HT-29 (cell line): ENCODE data around the gene TYW5. TPM values are rescaled to one million over a fixed set of nuclear protein-coding genes. Genes with fewer than 3 reads are reported as not detected.
"Not testable (repeated sequence)": the region's sequence is repeated elsewhere in the genome, so short reads cannot be mapped to it uniquely, and the experiment has no call there.

ENCODE experiments used
- DNase-seq: peaks from one replicate; pipeline ENCODE4 v3.0.0-alpha.2; 2015; ENCODE audit warnings: low spot score
- small RNA-seq: library from RNA; depleted of rRNA; stranded (forward); fragments of <200 nt; gene quantifications from one replicate; pipeline ENCODE3, GENCODE V24; 2014
- total RNA-seq: library from RNA; depleted of rRNA; stranded (reverse); fragments of >200 nt; shearing (Covaris generic); gene quantifications from 2 replicates; pipeline ENCODE4 v1.2.3, GENCODE V29; 2014; rRNA removed

TYW5 gene
- total RNA-seq, 1 experiment from 2014 or later = 4.4 TPM

DNA sequence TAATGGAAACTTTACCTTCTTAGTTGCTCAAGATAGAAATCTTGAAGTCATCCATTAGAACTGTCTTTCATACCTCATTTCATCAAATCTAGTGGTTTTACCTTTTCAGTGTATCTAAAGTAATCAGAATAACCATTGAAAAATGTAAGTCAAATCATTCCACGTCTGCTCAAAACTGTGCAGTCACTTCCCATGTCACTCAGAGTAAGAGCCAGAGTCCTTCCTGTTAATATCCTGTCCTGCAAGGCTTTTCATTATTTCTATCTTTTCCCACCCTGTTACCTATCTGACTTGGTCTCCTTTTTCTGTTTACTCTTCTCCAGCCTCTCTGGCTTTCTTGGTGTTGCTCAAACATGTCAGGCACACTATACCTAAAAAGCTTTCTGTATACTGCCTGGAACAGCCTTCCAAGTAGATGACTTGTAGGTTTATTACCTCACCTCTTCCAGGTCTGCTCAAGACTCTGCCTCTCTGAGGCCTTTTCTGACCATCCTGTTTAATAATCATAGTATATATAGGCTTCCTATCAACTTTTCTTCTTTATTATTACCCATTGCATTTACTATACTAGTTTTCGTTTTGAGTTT is 40.8 kb downstream of the TYW5 start:
- DNase-seq = no peak

DNA sequence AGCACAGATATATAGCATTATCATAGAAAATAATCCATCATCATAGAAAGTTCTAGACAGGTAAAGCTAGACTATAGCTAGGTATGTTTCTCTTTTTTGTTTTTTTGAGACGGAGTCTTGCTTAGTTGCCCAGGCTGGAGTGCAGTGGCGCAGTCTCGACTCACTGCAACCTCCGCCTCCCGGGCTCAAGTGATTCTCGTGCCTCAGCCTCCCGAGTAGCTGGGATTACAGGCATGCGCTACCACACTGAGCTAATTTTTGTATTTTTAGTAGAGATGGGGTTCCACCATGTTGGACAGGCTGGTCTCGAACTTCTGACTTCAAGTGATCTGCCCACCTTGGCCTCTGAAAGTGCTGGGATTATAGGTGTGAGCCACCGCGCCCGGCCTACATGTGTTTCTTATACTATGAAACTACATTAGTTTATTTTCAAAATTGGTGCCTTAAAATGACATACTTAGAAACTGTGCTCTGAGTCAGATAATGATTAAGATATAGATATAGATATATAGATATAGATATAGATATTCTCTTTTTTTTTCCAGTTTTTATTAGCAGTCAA is 42.7 kb downstream of the TYW5 start:
- DNase-seq = not testable (repeated sequence)

DNA sequence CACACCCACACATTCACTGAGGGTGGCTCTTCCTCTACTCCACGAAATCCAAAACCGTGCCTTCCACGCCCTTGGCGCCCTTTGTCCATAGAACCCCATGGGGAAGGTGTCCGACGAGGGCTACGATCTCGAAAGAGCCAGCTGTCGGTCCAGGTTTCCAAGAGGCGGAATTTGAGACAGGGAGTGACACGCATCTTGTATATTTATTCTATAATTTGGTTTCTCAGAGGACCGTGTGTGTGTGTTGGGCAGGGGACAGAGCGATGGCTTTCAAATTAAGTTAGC is 43.5 kb downstream of the TYW5 start:
- no peak for DNase-seq

DNA sequence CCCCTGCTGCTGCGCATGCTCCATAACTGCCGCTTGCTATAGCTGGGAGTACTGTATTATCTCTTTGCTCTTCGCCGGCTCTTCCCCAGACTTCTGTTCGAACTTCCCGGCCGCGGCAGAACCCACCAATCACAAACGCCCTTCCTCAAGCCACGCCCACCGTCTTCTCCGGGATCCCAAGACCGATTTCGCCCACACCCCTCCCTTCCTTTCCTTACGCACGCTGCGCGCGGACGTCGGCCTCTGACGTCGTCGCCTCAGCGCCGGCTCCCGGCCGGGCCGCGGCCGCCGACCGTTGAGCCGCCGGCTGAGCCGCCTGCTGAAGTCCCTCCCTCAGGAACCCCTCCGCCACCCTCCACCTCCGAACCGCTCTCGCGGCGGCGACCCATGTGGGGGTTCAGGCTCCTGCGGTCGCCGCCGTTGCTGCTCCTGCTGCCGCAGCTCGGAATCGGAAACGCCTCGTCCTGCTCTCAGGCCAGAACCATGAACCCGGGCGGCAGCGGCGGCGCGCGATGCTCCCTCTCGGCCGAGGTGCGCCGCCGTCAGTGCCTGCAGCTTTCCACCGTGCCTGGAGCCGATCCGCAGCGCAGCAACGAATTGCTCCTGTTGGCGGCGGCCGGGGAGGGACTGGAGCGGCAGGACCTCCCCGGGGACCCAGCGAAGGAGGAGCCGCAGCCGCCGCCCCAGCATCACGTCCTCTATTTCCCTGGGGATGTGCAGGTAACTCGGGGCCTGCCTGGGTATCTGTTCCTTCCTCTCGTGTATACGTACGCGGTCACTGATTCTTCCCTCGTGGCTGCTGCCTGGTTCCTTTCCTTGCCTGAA is 44.0 kb downstream of the TYW5 start, which contains the start of gene C2orf69:
Gene C2orf69 (plus strand): TSS at position 242 of the 825 bp plus-strand sequence. CDS start 146 bp downstream, at position 388.
- peak; percentile 97 for DNase-seq

DNA sequence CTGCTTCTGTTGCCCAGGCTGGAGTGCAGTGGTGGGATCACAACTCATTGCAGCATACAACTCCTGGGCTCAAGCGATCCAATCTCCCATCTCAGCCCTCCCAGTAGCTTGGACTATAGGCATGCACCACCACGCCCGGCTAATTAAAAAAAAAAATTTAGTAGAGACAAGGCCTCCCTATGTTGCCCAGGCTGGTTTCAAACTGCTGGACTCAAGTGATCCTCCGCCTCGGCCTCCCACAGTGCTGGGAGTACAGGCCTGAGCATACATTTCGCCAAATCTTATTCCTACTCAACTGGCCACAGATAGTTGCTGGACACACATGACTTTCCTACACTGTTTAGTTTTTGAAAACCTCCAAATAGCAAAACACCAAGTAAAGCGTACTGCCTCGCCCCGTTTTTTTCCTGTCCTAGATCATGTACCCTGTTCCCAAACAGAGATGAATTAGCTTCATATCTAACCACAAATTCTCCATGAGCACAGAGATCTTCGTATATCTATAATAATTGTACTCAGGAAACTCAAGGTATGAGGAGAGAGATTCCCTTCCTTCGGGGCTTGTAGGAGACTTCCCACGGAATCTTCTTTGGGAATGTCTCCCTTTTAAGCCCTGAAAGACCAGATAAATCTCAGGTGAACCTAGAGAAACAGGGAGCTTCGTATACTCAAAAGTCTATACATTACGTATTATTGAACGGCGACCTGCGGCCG is 44.8 kb downstream of the TYW5 start:
- no peak for DNase-seq

DNA sequence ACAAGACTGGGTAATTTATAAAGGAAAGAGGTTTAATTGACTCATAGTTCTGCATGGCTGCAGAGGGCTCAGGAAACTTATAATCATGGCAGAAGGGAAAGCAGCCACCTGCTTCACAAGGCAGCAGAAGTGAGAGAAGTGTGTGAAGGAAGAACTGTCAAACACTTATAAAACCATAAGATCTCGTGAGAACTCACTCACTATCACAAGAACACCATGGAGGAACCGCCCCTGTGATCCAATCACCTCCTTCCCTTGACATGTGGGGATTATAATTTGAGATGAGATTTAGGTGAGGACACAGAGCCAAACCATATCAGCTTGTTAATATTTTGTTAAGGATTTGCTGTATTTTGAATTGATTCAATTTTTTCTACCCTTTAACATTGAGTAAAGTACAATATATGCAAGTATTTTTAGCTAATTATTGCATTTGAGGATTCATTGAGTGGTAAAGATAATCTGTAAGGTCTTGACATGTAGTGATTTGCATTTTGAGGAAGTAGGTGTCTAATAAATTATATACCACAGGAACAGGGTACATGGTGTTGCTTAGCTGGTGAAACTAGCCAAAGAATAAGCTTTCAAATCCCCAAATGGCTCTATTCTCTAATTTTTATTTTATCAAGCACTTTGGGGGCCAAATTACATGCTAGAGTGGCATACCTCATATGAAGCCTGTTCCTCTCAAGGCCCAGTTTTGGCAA is 48.1 kb downstream of the TYW5 start:
- no peak for DNase-seq

DNA sequence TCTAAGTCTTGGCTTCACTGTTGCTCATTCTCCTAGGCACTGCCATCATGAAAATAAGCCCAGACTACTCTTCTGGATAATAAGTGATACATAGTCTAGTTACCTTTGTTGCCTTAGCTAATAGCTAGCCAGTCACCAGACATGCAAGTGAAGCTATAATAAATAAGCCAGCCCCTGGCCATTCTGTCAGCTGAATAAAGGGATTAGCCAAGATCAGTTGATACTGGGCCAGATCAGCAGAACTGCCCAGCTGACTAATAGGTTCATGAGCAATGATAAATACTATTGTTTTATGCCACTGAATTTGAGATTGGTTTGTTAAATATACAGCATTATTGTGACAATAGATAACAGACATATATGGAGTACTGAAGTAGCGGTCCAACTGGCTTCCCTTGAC is 52.2 kb downstream of the TYW5 start:
- DNase-seq = no peak

DNA sequence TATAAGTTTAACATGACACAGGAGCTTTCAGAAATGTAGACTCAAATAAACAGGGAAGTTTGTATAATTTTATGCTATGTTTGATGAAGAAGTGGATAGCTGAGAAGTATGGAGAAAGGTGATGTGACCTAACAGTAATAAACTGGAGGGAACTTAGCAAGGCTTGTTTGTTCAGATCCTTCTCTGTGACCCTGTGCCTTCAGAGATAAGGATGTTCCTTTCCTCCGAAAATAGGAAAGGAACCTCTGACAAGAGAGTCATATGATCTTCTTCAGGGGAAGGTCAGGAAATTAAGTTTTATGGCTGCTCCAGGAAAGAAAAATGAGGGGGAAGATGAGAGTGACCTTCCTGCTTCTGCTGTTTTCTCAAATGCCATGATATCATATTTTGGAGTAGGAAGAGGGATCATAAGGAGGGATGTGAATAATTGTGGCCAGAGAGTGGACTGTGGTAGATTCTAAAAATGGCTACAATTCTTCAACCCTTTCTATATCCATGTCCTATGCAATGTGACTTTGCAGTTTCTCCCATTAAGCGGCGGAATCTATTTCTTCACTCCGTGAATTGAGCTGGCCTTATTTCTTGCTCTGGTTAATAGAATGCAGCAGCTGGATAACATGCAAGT is 52.7 kb downstream of the TYW5 start:
- no peak for DNase-seq

DNA sequence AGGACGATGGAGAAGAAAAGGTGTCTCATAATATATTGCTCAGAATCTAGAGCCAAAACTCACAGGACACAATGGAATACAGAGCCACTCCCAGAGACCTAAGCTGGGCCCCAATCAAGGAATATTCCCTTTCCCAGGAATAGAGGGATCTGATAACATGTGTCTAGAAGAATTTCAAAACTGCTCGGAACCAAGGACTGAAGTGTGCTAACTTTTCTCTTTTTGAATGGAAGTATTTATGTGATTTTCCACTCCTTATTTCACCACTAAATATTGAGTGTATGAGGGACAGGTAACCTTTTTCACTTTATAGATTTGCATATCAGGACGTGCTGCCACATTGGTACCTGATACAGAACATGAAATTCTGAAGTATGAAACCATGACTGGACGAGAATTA is 53.3 kb downstream of the TYW5 start:
- DNase-seq = no peak

DNA sequence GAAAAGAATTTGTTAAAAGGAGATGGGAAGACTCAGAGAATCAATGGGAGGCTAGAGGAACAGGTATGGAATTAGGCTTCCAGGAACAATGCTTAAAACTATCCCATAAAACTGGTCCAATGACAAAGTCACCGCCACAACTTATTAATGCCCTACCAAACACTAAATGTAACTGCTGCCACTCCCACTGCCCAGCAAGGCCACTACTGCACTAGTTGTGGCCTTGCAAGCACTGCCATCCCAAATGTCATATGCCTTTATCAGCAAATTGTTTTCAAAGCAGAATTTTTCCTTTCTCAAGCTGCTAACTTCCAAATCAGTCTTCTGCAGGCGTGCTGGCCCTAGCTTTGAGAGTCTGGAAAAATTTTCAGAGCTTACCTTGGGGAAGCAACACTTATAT is 58.7 kb downstream of the TYW5 start:
- no peak for DNase-seq

DNA sequence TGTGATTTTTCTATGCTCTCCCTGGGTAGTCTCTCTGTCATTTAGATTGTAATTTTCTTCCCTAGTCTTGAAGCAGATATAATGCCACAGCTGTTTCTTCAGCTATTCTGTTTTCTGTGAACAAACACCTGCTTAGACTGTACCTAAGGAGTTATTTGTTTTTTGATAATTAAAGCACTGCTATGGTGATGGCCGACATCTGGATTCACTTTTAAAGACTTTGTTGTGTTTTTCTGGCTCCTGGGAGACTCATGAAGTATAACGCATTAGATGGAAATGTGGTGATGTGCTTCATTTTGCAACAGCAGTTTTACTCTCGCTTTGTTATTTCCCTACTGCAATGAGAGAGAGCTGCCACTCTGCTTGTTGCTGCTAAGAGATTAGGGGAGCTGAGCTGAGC is 59.9 kb downstream of the TYW5 start:
- no peak for DNase-seq

DNA sequence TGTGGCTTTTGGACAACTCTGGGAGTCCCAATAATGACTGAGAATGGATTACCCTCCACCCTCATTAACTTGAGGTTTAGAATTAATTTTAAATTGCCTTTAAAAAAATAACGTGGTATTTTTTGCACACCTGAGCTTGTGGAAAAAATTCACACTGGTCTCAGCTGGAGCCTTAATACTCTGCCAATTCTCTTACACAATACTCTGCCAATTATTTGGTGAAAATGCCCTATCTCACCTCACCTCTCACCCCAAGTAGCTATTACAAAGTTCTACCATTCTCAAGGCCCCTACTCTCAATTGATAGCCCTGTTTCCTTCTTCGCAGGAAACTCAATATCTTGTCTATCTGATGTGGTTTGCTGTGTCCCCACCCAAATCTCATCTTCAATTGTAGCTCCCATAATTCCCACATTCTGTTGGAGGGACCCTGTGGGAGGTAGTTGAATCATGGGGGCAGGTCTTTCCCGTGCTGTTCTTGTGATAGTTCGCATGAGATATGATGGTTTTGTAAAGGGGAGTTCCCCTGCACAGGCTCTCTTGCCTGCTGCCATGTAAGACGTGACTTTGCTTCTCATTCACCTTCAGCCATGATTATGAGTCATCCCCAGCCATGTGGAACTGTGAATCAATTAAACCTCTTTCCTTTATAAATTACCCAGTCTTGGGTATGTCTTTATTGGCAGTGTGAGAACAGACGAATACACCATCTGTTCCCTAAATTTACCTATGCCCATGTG is 71.6 kb downstream of the TYW5 start:
- DNase-seq = no peak

DNA sequence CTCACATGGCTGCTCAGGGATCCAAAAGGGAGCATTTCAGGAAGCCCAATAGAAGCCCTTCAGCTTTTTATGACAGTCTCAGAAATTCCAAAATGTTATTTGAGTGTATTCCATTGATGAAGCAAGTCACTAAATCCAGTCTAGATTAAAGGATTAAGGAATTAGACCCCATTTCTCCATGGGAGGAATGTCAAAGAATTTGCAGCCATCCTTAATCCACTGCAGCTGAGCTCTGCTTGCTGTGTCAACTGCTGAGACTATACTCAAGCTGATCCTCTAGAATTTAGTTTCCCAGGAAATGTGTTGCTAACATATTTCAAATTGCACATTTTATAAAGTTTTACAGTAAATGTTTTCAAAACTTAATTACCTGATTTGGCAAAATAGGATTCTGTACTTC is 72.6 kb downstream of the TYW5 start:
- no peak for DNase-seq

Small RNAs within 50 kb of the gene (small RNA-seq; reads per million reads assigned to genes)
- gene RN7SL717P = not detected

Other genes starting within 250 kb of the TYW5 start
- gene FTCDNL1, start 104.3 kb downstream of the TYW5 start, total RNA-seq = 0.69 TPM in 1 of 2 replicates, not detected in the other
- gene C2orf69, start 44.2 kb downstream of the TYW5 start, total RNA-seq = 6.4 and 6.8 TPM in 2 replicates
- 38.3 and 53.6 TPM in 2 replicates for gene MAIP1, start 91 bp upstream of the TYW5 start, total RNA-seq